ENCODE results near the gene IL1RN. TPM values are rescaled to one million over a fixed set of nuclear protein-coding genes. Genes with fewer than 3 reads are reported as not detected.

IL1RN gene
- polyA plus RNA-seq, 1 donor from 2014 or later = not detected

DNA sequence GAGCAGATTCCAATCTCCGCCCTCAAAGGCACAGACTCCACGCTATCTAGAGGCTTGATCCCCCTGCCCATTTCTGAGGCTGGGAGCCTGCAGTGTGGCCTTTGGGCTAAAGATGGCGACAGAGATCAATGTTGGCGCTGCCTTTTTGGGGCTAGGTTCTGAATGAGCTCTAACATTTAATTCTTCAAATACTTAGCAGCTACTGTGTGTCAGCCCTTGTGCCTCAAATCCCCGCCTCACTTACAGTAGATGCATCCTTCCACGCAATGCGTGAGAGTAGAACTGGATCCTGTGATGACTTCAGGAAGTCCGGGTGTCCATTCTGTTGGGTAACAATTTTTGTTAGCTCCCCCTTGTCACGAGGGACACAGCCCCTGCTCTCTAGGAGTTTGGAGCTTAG, 47.3 kb upstream of the IL1RN start:
- no peaks in the 10 kb centered on the region for H3K27me3 ChIP-seq (ENCODE audit: insufficient read depth, low read depth, low read length)
- no peaks in the 10 kb centered on the region for H3F3A ChIP-seq (ENCODE audit: insufficient read depth, low read length, poor library complexity, severe bottlenecking)
- H3K36me3 ChIP-seq (ENCODE audit: insufficient read depth, low read length) = no peaks in the 10 kb centered on the region
- no peak overlapping the region for H3K9ac ChIP-seq (ENCODE audit: low read length)
- H3K9me3 ChIP-seq (ENCODE audit: low read length) = no peaks in the 10 kb centered on the region
- no peaks in the 10 kb centered on the region for H3K9me2 ChIP-seq (ENCODE audit: insufficient read depth, low read length)
- no peak overlapping the region for H3K4me3 ChIP-seq (ENCODE audit: low read length)
- no peaks in the 10 kb centered on the region for H4K20me1 ChIP-seq (ENCODE audit: insufficient read depth)
- no peak overlapping the region for H3K27ac ChIP-seq (ENCODE audit: low read length)
- H2AFZ ChIP-seq (ENCODE audit: low read depth, low read length) = no peak overlapping the region
- TF ChIP-seq, protein P1, sequence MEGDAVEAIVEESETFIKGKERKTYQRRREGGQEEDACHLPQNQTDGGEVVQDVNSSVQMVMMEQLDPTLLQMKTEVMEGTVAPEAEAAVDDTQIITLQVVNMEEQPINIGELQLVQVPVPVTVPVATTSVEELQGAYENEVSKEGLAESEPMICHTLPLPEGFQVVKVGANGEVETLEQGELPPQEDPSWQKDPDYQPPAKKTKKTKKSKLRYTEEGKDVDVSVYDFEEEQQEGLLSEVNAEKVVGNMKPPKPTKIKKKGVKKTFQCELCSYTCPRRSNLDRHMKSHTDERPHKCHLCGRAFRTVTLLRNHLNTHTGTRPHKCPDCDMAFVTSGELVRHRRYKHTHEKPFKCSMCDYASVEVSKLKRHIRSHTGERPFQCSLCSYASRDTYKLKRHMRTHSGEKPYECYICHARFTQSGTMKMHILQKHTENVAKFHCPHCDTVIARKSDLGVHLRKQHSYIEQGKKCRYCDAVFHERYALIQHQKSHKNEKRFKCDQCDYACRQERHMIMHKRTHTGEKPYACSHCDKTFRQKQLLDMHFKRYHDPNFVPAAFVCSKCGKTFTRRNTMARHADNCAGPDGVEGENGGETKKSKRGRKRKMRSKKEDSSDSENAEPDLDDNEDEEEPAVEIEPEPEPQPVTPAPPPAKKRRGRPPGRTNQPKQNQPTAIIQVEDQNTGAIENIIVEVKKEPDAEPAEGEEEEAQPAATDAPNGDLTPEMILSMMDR (IDR thresholded peaks at IDR 0.05; ENCODE audit: poor library complexity, severe bottlenecking) = peak; percentile 55
- peak; percentile 49 for TF ChIP-seq RAD21 (conservative IDR thresholded peaks at IDR 0.05)
- no peak for TF ChIP-seq EZH2 (IDR thresholded peaks at IDR 0.05; ENCODE audit: borderline replicate concordance, insufficient read depth, low read length, poor library complexity, severe bottlenecking)
- TF ChIP-seq SMC3 (conservative IDR thresholded peaks at IDR 0.05; ENCODE audit: poor library complexity) = peak; percentile 23
- TF ChIP-seq EP300 (conservative IDR thresholded peaks at IDR 0.05; ENCODE audit: poor library complexity, severe bottlenecking) = no peak
- no peak overlapping the region for H3K4me2 ChIP-seq (ENCODE audit: low read length)
- H3K79me2 ChIP-seq (replicated peaks; ENCODE audit: insufficient read depth, low read length) = no peaks in the 10 kb centered on the region

DNA sequence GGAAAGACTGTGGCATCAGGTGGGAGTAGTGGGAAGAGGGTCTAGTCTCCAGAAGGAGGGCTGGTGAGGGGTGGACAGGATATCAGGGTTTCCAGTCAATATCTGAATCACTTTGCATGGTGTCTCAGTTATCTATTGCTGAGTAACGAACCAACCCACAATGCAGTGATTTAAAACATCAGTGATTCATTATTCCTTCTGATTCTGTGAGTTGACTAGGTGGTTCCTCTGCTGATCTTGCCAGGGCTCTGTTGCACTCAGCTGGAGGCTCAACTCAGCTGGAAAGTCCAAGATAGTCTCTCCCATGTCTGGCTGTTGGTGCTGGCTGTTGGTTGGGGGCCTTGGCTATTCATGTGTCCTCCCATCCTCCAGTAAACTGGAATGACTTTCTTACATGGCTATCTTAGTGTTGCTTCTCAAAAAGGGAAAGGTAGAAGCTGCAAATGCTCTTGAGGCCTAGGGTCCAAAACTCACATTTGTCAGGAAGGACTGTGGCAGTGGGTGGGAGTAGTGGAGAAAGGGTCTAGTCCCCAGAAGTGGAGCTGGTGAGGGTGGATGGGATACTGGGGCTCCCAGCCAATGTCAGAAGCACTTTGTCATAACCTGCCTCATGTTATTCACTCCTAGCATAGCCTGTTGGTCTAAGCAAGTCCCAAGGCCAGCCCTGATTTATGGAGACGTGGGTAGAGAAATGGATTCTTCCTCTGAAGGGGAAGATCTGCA, 45.7 kb upstream of the IL1RN start:
- H3K9me2 ChIP-seq (ENCODE audit: insufficient read depth, low read length) = no peaks in the 10 kb centered on the region
- H3K36me3 ChIP-seq (ENCODE audit: insufficient read depth, low read length) = no peaks in the 10 kb centered on the region
- no peak overlapping the region for H2AFZ ChIP-seq (ENCODE audit: low read depth, low read length)
- H3K9me3 ChIP-seq (ENCODE audit: low read length) = no peaks in the 10 kb centered on the region
- no peaks in the 10 kb centered on the region for H4K20me1 ChIP-seq (ENCODE audit: insufficient read depth)
- no peak overlapping the region for H3K4me3 ChIP-seq (ENCODE audit: low read length)
- H3K27me3 ChIP-seq (ENCODE audit: insufficient read depth, low read depth, low read length) = no peaks in the 10 kb centered on the region
- TF ChIP-seq EP300 (conservative IDR thresholded peaks at IDR 0.05; ENCODE audit: poor library complexity, severe bottlenecking) = no peak
- no peak for TF ChIP-seq TAF1 (IDR thresholded peaks at IDR 0.05; ENCODE audit: low read depth)
- no peak for TF ChIP-seq EZH2 (IDR thresholded peaks at IDR 0.05; ENCODE audit: borderline replicate concordance, insufficient read depth, low read length, poor library complexity, severe bottlenecking)
- TF ChIP-seq MXI1 (conservative IDR thresholded peaks at IDR 0.05; ENCODE audit: poor library complexity, severe bottlenecking) = no peak
- TF ChIP-seq POLR2AphosphoS5 (IDR thresholded peaks at IDR 0.05) = no peak
- no peak for TF ChIP-seq SMC3 (conservative IDR thresholded peaks at IDR 0.05; ENCODE audit: poor library complexity)
- TF ChIP-seq, protein P1 (IDR thresholded peaks at IDR 0.05; ENCODE audit: poor library complexity, severe bottlenecking) = no peak
- TF ChIP-seq, protein P2, sequence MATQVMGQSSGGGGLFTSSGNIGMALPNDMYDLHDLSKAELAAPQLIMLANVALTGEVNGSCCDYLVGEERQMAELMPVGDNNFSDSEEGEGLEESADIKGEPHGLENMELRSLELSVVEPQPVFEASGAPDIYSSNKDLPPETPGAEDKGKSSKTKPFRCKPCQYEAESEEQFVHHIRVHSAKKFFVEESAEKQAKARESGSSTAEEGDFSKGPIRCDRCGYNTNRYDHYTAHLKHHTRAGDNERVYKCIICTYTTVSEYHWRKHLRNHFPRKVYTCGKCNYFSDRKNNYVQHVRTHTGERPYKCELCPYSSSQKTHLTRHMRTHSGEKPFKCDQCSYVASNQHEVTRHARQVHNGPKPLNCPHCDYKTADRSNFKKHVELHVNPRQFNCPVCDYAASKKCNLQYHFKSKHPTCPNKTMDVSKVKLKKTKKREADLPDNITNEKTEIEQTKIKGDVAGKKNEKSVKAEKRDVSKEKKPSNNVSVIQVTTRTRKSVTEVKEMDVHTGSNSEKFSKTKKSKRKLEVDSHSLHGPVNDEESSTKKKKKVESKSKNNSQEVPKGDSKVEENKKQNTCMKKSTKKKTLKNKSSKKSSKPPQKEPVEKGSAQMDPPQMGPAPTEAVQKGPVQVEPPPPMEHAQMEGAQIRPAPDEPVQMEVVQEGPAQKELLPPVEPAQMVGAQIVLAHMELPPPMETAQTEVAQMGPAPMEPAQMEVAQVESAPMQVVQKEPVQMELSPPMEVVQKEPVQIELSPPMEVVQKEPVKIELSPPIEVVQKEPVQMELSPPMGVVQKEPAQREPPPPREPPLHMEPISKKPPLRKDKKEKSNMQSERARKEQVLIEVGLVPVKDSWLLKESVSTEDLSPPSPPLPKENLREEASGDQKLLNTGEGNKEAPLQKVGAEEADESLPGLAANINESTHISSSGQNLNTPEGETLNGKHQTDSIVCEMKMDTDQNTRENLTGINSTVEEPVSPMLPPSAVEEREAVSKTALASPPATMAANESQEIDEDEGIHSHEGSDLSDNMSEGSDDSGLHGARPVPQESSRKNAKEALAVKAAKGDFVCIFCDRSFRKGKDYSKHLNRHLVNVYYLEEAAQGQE (IDR thresholded peaks at IDR 0.05; ENCODE audit: borderline replicate concordance) = no peak
- no peak for TF ChIP-seq RAD21 (conservative IDR thresholded peaks at IDR 0.05)
- no peak overlapping the region for H3K27ac ChIP-seq (ENCODE audit: low read length)
- no peaks in the 10 kb centered on the region for H3K79me2 ChIP-seq (replicated peaks; ENCODE audit: insufficient read depth, low read length)
- H3K4me2 ChIP-seq (ENCODE audit: low read length) = no peak overlapping the region
- H3F3A ChIP-seq (ENCODE audit: insufficient read depth, low read length, poor library complexity, severe bottlenecking) = no peaks in the 10 kb centered on the region
- no peak overlapping the region for H3K9ac ChIP-seq (ENCODE audit: low read length)

Data from neural cell (in vitro differentiated cells).